ENCODE results near the gene GPC5. TPM values are rescaled to one million over a fixed set of nuclear protein-coding genes. Genes with fewer than 3 reads are reported as not detected.

Gene GPC5
- total RNA-seq, 1 experiment from 2014 or later: 0.15 TPM

- no peak overlapping the region for H4K8ac ChIP-seq (replicated peaks; ENCODE audit: insufficient read length, low read depth, low read length)
- no peak overlapping the region for H2BK12ac ChIP-seq (ENCODE audit: insufficient read length, low read depth, low read length)
- H3K27me3 Mint-ChIP-seq (ENCODE audit: low read depth): no peaks in the 10 kb centered on the region
- no peaks in the 10 kb centered on the region for H3K27me3 ChIP-seq (ENCODE audit: insufficient read depth, low read length)
- no peak overlapping the region for H2BK5ac ChIP-seq (ENCODE audit: insufficient read length, low read length)
- H2BK120ac ChIP-seq (ENCODE audit: low read depth, low read length, poor library complexity, severe bottlenecking): no peak overlapping the region
- no peak overlapping the region for H3K27ac Mint-ChIP-seq
- H4K5ac ChIP-seq (ENCODE audit: insufficient read length, low read depth, low read length): no peak overlapping the region
- H3K56ac ChIP-seq (ENCODE audit: insufficient read length, low read depth, low read length): no peak overlapping the region
- no peak overlapping the region for H3K9ac ChIP-seq (ENCODE audit: extremely low read depth, insufficient read length, low read length)
- no peaks in the 10 kb centered on the region for H3K4me1 ChIP-seq (ENCODE audit: insufficient read depth, low read length)
- WGBS (ENCODE audit: extremely low coverage, insufficient read length, low lambda C conversion rate): no CpG with 5 or more reads among the region's 3 CpGs
- DNase-seq: no peak
- no peaks in the 10 kb centered on the region for H3K4me1 Mint-ChIP-seq
- no peaks in the 10 kb centered on the region for H3K9me3 ChIP-seq (ENCODE audit: control insufficient read depth, low read depth, low read length)
- TF ChIP-seq CTCF (conservative IDR thresholded peaks at IDR 0.05): no peak
- H3K23ac ChIP-seq (ENCODE audit: insufficient read length, low read depth, low read length): no peak overlapping the region
- H3T11ph ChIP-seq (ENCODE audit: low read length): no peak overlapping the region
- no peaks in the 10 kb centered on the region for H4K20me1 ChIP-seq (ENCODE audit: control insufficient read depth, insufficient read depth, insufficient read length)
- no peak overlapping the region for H2BK15ac ChIP-seq (ENCODE audit: low read depth, low read length)
- no peaks in the 10 kb centered on the region for H3K79me2 ChIP-seq (ENCODE audit: insufficient read depth, low read length)
- H3K9me3 Mint-ChIP-seq: peaks cover 0 to under 1% of the 10 kb centered on the region in 2 experiments; a peak in 1 of 5 replicates
- H2BK20ac ChIP-seq (ENCODE audit: low read depth, low read length, poor library complexity, severe bottlenecking): no peak overlapping the region
- H3K4ac ChIP-seq (ENCODE audit: low read depth, low read length): no peak overlapping the region
- no peak overlapping the region for H3K27ac ChIP-seq (ENCODE audit: insufficient read length, low read depth, low read length)
- H3K4me3 Mint-ChIP-seq: no peak overlapping the region
- H3K36me3 Mint-ChIP-seq (ENCODE audit: insufficient read depth in 1 of 3, low read depth in 3 of 3): no peaks in the 10 kb centered on the region
- no peak overlapping the region for H4K91ac ChIP-seq (ENCODE audit: insufficient read length, low read depth, low read length)
- no peak overlapping the region for H2AK5ac ChIP-seq (ENCODE audit: insufficient read length, low read length)
- H2AFZ ChIP-seq (ENCODE audit: low read length): no peak overlapping the region
- H3K18ac ChIP-seq (ENCODE audit: insufficient read length, low read depth, low read length): no peak overlapping the region
- H3K23me2 ChIP-seq (ENCODE audit: insufficient read length, low read depth, low read length, poor library complexity, severe bottlenecking): no peaks in the 10 kb centered on the region
- no peaks in the 10 kb centered on the region for H3K79me1 ChIP-seq (ENCODE audit: insufficient read depth, low read depth, low read length, poor library complexity, severe bottlenecking)
- no peak overlapping the region for H3K4me2 ChIP-seq (ENCODE audit: insufficient read depth, insufficient read length, low read length)
- H3K14ac ChIP-seq (ENCODE audit: insufficient read depth, low read length): no peak overlapping the region
Measured at GRCh38 chr13:91709180-91709579, 310.8 kb downstream of the GPC5 start.

All from H9 (cell line).